MM.1S (cell line): ENCODE data around the gene ADRM1.

Experiments used
- CTCF ChIP-seq: fragments of 300-600 bp; sonication (generic); IDR thresholded peaks from 2 replicates; pipeline ENCODE4 v1.5.1; 2016; ENCODE audit warnings: antibody characterized with exemption, low read length, mixed read lengths
- EZH2 ChIP-seq: fragments of 300-600 bp; sonication (generic); optimal IDR thresholded peaks from 2 replicates; pipeline ENCODE3; 2017; ENCODE audit warnings: low read depth, mild to moderate bottlenecking, antibody characterized with exemption, low read length, mixed read lengths
- EZH2phosphoT487 ChIP-seq: fragments of 300-600 bp; sonication (generic); IDR thresholded peaks from 2 replicates; pipeline ENCODE4 v1.6.1; 2018; ENCODE audit warnings: antibody characterized with exemption, low read length

GRCh38 chr20:62300319-62300718, 2.5 kb upstream of the ADRM1 start:
- no peak for TF ChIP-seq EZH2phosphoT487
- no peak for TF ChIP-seq CTCF
- TF ChIP-seq EZH2 = no peak
